OCI-LY3 (cell line): Measurements from ENCODE around the gene MS4A4E.
"Not testable (repeated sequence)": the region's sequence is repeated elsewhere in the genome, so short reads cannot be mapped to it uniquely, and the experiment has no call there.

Experiments
- EZH2phosphoT487 ChIP-seq: fragments of 200-600 bp; shearing (Covaris generic); IDR thresholded peaks from 2 replicates; pipeline ENCODE4 v1.6.1; 2018; ENCODE audit warnings: antibody characterized with exemption, mixed run types, low read depth
- TF ChIP-seq, protein P1 (sequence below): fragments of 200-600, 300-600 bp; sonication (generic); IDR thresholded peaks from 2 replicates; pipeline ENCODE4 v1.5.1; 2014; ENCODE audit warnings: antibody characterized with exemption, low read length, low read depth

DNA sequence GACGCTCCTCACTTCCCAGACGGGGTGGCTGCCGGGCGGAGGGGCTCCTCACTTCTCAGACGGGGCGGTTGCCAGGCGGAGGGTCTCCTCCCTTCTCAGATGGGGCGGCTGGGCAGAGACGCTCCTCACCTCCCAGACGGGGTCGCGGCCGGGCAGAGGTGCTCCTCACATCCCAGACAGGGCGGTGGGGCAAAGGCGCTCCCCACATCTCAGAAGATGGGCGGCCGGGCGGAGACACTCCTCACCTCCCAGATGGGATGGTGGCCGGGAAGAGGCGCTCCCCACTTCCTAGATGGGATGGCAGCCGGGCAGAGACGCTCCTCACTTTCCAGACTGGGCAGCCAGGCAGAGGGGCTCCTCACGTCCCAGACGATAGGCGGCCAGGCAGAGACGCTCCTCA lies 41.6 kb downstream of the MS4A4E start:
- TF ChIP-seq, protein P1, sequence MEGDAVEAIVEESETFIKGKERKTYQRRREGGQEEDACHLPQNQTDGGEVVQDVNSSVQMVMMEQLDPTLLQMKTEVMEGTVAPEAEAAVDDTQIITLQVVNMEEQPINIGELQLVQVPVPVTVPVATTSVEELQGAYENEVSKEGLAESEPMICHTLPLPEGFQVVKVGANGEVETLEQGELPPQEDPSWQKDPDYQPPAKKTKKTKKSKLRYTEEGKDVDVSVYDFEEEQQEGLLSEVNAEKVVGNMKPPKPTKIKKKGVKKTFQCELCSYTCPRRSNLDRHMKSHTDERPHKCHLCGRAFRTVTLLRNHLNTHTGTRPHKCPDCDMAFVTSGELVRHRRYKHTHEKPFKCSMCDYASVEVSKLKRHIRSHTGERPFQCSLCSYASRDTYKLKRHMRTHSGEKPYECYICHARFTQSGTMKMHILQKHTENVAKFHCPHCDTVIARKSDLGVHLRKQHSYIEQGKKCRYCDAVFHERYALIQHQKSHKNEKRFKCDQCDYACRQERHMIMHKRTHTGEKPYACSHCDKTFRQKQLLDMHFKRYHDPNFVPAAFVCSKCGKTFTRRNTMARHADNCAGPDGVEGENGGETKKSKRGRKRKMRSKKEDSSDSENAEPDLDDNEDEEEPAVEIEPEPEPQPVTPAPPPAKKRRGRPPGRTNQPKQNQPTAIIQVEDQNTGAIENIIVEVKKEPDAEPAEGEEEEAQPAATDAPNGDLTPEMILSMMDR = not testable (repeated sequence)
- not testable (repeated sequence) for TF ChIP-seq EZH2phosphoT487
